ENCODE results near the gene FBXW11.

DNA sequence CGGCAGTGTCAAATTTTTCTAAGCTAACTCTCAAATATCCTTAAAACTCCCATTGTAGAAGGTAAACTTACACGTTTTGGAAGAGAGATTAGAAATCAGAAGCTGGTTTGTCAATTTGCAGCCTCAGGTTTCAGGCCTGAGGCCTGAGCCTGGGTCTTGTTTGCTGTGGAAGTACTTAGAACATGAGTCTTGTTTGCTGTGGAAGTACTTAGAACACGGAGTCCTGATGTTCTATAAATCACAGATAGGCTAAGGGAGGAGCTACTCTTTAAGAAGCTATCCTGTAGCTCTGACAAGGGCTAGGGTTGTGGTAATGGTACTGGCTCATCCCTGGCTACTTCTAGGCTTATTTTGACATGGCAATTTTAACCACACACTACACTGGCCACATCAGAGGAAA lies 97.8 kb downstream of the FBXW11 start:
- TF ChIP-seq, protein P1, sequence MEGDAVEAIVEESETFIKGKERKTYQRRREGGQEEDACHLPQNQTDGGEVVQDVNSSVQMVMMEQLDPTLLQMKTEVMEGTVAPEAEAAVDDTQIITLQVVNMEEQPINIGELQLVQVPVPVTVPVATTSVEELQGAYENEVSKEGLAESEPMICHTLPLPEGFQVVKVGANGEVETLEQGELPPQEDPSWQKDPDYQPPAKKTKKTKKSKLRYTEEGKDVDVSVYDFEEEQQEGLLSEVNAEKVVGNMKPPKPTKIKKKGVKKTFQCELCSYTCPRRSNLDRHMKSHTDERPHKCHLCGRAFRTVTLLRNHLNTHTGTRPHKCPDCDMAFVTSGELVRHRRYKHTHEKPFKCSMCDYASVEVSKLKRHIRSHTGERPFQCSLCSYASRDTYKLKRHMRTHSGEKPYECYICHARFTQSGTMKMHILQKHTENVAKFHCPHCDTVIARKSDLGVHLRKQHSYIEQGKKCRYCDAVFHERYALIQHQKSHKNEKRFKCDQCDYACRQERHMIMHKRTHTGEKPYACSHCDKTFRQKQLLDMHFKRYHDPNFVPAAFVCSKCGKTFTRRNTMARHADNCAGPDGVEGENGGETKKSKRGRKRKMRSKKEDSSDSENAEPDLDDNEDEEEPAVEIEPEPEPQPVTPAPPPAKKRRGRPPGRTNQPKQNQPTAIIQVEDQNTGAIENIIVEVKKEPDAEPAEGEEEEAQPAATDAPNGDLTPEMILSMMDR (optimal IDR thresholded peaks at IDR 0.05 in 1 of 3, IDR thresholded peaks at IDR 0.05 in 1 of 3, conservative IDR thresholded peaks at IDR 0.05 in 1 of 3; ENCODE audit: extremely low read depth in 1 of 3, insufficient read depth in 2 of 3, low read length in 3 of 3), result no peak
- TF ChIP-seq EZH2 (IDR thresholded peaks at IDR 0.05; ENCODE audit: low read length), result no peak

Data from keratinocyte (primary cell).